Smooth muscle cell of the brain vasculature (primary cell): ENCODE results near the gene TAF15.

Source experiments
- DNase-seq: peaks from one replicate; pipeline ENCODE4 v3.0.0-alpha.2; 2012; ENCODE audit warnings: low read depth, low spot score

Gene TAF15

GRCh38 chr17:35817196-35817595 lies 7.9 kb downstream of the TAF15 start:
- no peak for DNase-seq

- no peak for DNase-seq
These were observed 10.2 kb downstream of the TAF15 start for GRCh38 chr17:35819455-35819854.

- DNase-seq: no peak
These were observed 12.0 kb downstream of the TAF15 start for GRCh38 chr17:35821308-35821707.

- DNase-seq: no peak
These were observed 15.9 kb downstream of the TAF15 start for GRCh38 chr17:35825206-35825605.

- no peak for DNase-seq
These were observed 31.8 kb downstream of the TAF15 start for GRCh38 chr17:35841101-35841500.

- no peak for DNase-seq
These were observed 32.2 kb downstream of the TAF15 start for GRCh38 chr17:35841505-35841904.

GRCh38 chr17:35842239-35842638 lies 33.0 kb downstream of the TAF15 start:
- DNase-seq: no peak

- no peak for DNase-seq
These were observed 34.4 kb downstream of the TAF15 start for GRCh38 chr17:35843698-35844097.

GRCh38 chr17:35844547-35844946 lies 35.3 kb downstream of the TAF15 start:
- DNase-seq: no peak

GRCh38 chr17:35846055-35846809 lies 36.9 kb downstream of the TAF15 start:
- no peak for DNase-seq

GRCh38 chr17:35847006-35847405 lies 37.7 kb downstream of the TAF15 start:
- no peak for DNase-seq

GRCh38 chr17:35847633-35848373 lies 38.5 kb downstream of the TAF15 start:
- no peak for DNase-seq

- DNase-seq: peak; percentile 39
These were observed 40.4 kb downstream of the TAF15 start for GRCh38 chr17:35849469-35850348.

- no peak for DNase-seq
These were observed 46.7 kb downstream of the TAF15 start for GRCh38 chr17:35855965-35856364.

- no peak for DNase-seq
These were observed 47.3 kb downstream of the TAF15 start for GRCh38 chr17:35856603-35857002.

GRCh38 chr17:35864853-35865252 lies 55.6 kb downstream of the TAF15 start:
- no peak for DNase-seq

GRCh38 chr17:35865412-35866340 lies 56.4 kb downstream of the TAF15 start:
- DNase-seq: no peak

- DNase-seq: no peak
These were observed 57.2 kb downstream of the TAF15 start for GRCh38 chr17:35866341-35866950.

- no peak for DNase-seq
These were observed 58.3 kb downstream of the TAF15 start for GRCh38 chr17:35867574-35867973.

GRCh38 chr17:35868737-35869136 lies 59.5 kb downstream of the TAF15 start, which contains the start of gene HEATR9:
HEATR9 (minus strand) TSS chr17:35868891; CDS start chr17:35868742, 149 bp downstream.
- no peak for DNase-seq
